Sigmoid colon (tissue), 7 donors: ENCODE results near the gene TPCN2. TPM values are rescaled to one million over a fixed set of nuclear protein-coding genes. Genes with fewer than 3 reads are reported as not detected.

Experiments used
- DNase-seq: peaks from one replicate; pipeline ENCODE4 v3.0.0-alpha.2; 2019
- H3K27ac ChIP-seq, 4 donors: fragments of 200-600 bp; sonication (generic); one replicate each; pipeline ENCODE4 v1.5.1; 2016 to 2019; ENCODE audit warnings: mild to moderate bottlenecking in 1 of 4
- H3K27me3 ChIP-seq, 3 donors: fragments of 200-600 bp; sonication (generic); one replicate each; pipeline ENCODE4 v1.5.1; 2019; ENCODE audit warnings: mild to moderate bottlenecking in 1 of 3
- H3K36me3 ChIP-seq, 4 donors: fragments of 200-600 bp; sonication (generic); one replicate each; pipeline ENCODE4 v1.5.1; 2016 to 2019
- H3K4me1 ChIP-seq, 4 donors: fragments of 200-600 bp; sonication (generic); one replicate each; pipeline ENCODE4 v1.5.1; 2017 to 2019
- H3K4me3 ChIP-seq, 4 donors: fragments of 200-600 bp; sonication (generic); one replicate each; pipeline ENCODE4 v1.5.1; 2017 to 2019; ENCODE audit warnings: mild to moderate bottlenecking in 2 of 4, moderate library complexity in 1 of 4
- H3K9me3 ChIP-seq, 4 donors: fragments of 200-600 bp in 3 of 4; sonication (generic) in 3 of 4; one replicate each; pipeline versions ENCODE4 v1.5.1 to v1.6.1; 2013 to 2019
- EP300 ChIP-seq, 4 donors: sonication (generic); formaldehyde crosslinking; IDR thresholded peaks; one replicate each; pipeline ENCODE4 v1.6.1; 2017; ENCODE audit warnings: antibody characterized with exemption in 4 of 4
- POLR2A ChIP-seq, 2 donors: fragments of 450-650 bp; IDR thresholded peaks; one replicate each; pipeline ENCODE4 v1.6.1; 2016; ENCODE audit warnings: antibody characterized with exemption in 2 of 2, mild to moderate bottlenecking in 2 of 2, moderate library complexity in 2 of 2
- POLR2AphosphoS5 ChIP-seq, 4 donors: sonication (generic); formaldehyde crosslinking; IDR thresholded peaks; one replicate each; pipeline ENCODE4 v1.6.1; 2017; ENCODE audit warnings: antibody characterized with exemption in 4 of 4
- WGBS, 2 donors: extraction: QIAGEN DNeasy Blood & Tissue Kit; methylation state at CpG; one replicate each; pipeline ENCODE4 v1.1.7; 2013; 5-methylcytosine and 5-hydroxymethylcytosine counted together
- intact Hi-C: fragments of 100-400 bp; cut with DNase I; formaldehyde crosslinking; loops from one replicate; pipeline ENCODE4 v1.15.1; 2023
- polyA plus RNA-seq, 3 donors: library from polyadenylated mRNA; stranded (reverse); fragments of 200-250 nt; gene quantifications; one replicate each; pipeline ENCODE4 v1.2.3, GENCODE V29; 2013
- total RNA-seq, 4 donors: library from RNA; depleted of rRNA; stranded (reverse); fragments of >200 nt; gene quantifications; one replicate each; pipeline ENCODE4 v1.1.0, GENCODE V29; 2016
- TF ChIP-seq, protein P1 (sequence below), 4 experiments: fragments of 450-650 bp in 3 of 4; fragments of 200-600 bp in 1 of 4; IDR thresholded peaks; one replicate each; pipeline ENCODE4 v1.5.1; 2016 to 2019; ENCODE audit warnings: antibody characterized with exemption in 4 of 4, mild to moderate bottlenecking in 3 of 4, moderate library complexity in 2 of 4
- donor health status: healthy with polysubstance abuse.
- donor health status: Bipolar disorder and iron deficiency.
- donor health status: healthy.

TPCN2 gene
- total and polyA plus RNA-seq, 7 donors = 1.6 to 43.5 (median 17.5) TPM

DNA sequence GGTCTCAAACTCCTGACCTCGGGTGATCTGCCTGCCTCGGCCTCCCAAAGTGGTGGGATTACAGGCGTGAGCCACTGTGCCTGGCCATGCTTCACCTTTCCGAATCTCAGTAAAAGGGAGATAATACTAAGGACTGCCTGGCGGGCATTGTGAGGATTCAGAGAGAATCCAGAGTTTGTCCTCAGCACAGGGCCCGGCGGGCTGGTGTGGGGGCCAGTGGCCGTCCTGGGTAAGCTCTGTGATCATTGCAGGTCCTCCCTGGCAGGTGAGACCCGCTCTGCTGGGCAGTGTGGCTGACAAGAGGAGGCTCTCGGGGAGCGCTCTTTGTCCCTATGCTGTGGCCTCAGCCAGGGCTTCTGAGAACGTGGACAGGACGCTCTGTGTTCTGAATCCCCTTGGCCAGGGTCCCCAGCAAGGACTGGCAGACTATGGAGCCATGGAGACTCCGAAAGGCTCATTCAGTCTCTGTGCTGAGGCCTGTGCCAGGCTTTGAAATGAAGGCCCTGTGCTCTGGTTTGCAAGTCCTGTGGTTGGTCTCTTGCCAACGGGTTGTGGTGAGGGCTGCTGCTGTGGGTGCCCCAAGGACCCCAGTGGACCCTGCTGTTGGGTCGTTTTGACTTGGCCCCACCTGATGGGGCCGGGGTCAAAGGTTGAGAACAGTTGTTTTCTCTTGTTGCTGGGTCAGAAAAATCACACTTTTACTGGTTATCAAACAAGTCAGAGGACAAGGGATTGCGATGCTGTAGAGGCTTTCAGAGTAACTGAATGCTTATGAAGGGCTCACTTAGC lies 2.1 kb downstream of the TPCN2 start:
- no peak for TF ChIP-seq EP300 (IDR thresholded peaks at IDR 0.05)
- TF ChIP-seq POLR2A (IDR thresholded peaks at IDR 0.05) = no peak
- TF ChIP-seq POLR2AphosphoS5 (IDR thresholded peaks at IDR 0.05) = no peak
- TF ChIP-seq, protein P1, sequence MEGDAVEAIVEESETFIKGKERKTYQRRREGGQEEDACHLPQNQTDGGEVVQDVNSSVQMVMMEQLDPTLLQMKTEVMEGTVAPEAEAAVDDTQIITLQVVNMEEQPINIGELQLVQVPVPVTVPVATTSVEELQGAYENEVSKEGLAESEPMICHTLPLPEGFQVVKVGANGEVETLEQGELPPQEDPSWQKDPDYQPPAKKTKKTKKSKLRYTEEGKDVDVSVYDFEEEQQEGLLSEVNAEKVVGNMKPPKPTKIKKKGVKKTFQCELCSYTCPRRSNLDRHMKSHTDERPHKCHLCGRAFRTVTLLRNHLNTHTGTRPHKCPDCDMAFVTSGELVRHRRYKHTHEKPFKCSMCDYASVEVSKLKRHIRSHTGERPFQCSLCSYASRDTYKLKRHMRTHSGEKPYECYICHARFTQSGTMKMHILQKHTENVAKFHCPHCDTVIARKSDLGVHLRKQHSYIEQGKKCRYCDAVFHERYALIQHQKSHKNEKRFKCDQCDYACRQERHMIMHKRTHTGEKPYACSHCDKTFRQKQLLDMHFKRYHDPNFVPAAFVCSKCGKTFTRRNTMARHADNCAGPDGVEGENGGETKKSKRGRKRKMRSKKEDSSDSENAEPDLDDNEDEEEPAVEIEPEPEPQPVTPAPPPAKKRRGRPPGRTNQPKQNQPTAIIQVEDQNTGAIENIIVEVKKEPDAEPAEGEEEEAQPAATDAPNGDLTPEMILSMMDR (IDR thresholded peaks at IDR 0.05) = no peak
- DNase-seq = peak; percentile 76
- Histone ChIP-seq H3K36me3 (peaks cover 0 to 20% (median 16%) of the 10 kb centered on the region in 4 donors), H3K4me1 (peaks cover 0 to 65% (median 57%) of the 10 kb centered on the region in 4 donors), H3K27ac (peak overlapping the region; percentile 94 to 99 (median 98)), H3K4me3 (peak overlapping the region in 3 of 4 donors; percentile 12 to 24 (median 17)), H3K9me3 (no peaks in the 10 kb centered on the region), H3K27me3 (no peaks in the 10 kb centered on the region)
- WGBS, 2 donors = 83 to 88% methylated on average over 18 of the region's 18 CpGs
- intact Hi-C loops = loop anchor here (5.0 kb wide), 1 partner anchor 37 kb away; no protein-coding TSS in a partner anchor

GRCh38 chr11:69051381-69052342 lies 2.9 kb downstream of the TPCN2 start:
- TF ChIP-seq POLR2A (IDR thresholded peaks at IDR 0.05) (no peak), EP300 (IDR thresholded peaks at IDR 0.05) (no peak), POLR2AphosphoS5 (IDR thresholded peaks at IDR 0.05) (no peak)
- TF ChIP-seq, protein P1 (IDR thresholded peaks at IDR 0.05) = no peak
- peak overlapping the region; percentile 94 to 99 (median 98) for H3K27ac ChIP-seq
- H3K4me1 ChIP-seq = peaks cover 0 to 70% (median 60%) of the 10 kb centered on the region in 4 donors
- H3K36me3 ChIP-seq = peaks cover 0 to 22% (median 16%) of the 10 kb centered on the region in 4 donors
- H3K4me3 ChIP-seq = peak overlapping the region; percentile 1 to 20 (median 10)
- no peaks in the 10 kb centered on the region for H3K9me3 ChIP-seq
- no peaks in the 10 kb centered on the region for H3K27me3 ChIP-seq
- 91 to 93% methylated on average over 20 of the region's 20 CpGs for WGBS, 2 donors
- intact Hi-C loops = loop anchor here (5.0 kb wide), 1 partner anchor 36 kb away; no protein-coding TSS in a partner anchor
- DNase-seq = peak; percentile 75

DNA sequence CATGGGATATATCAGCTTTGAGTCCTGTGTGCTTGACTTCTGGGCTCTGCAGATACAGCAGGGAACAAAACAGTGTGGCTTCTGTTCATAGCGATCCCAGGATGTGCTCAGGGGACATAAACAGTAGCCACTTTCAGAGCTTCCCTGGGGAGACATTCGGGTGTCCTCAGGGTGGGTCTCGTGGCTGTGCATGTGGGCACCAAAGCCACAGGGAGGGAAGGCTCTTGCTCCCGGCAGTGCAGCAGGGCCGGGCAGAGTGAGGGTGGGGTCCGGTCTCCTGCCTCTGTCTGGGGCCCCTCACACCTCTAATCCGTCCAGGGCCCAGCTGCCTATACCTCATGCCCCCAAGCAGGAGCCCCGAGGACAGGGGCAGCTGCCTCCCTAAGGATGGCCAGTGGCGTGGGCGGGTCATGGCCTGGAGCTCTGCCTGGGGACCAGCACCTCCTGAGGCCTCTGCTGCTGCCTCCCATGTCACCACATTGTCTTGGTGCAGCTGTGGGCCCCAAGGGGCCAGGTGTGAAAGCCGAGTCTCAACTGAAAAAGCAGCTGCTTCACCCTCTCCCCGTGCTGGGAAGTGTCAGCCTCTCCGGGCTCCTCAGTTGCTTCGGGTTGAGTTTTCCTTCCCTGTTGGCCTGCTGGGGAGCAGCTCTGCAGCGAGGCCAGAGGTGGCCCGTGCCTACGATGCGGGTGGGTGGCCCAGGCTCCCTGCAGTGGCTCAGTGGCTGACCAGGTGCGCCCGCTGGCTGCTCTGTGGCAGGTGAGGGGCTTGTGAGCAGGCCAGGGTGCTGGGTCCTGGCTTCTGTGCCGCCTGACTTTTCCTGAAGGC lies 3.8 kb downstream of the TPCN2 start:
- Histone ChIP-seq H3K4me3 (peak overlapping the region in 3 of 4 donors; percentile 4 to 20 (median 17)), H3K9me3 (no peaks in the 10 kb centered on the region), H3K36me3 (peaks cover 0 to 30% (median 21%) of the 10 kb centered on the region in 4 donors), H3K27ac (peak overlapping the region; percentile 94 to 99 (median 98)), H3K27me3 (no peaks in the 10 kb centered on the region), H3K4me1 (peaks cover 0 to 70% (median 60%) of the 10 kb centered on the region in 4 donors)
- 84 to 86% methylated on average over 21 of the region's 21 CpGs for WGBS, 2 donors
- TF ChIP-seq POLR2A (IDR thresholded peaks at IDR 0.05) (no peak), POLR2AphosphoS5 (IDR thresholded peaks at IDR 0.05) (no peak), EP300 (IDR thresholded peaks at IDR 0.05) (no peak)
- TF ChIP-seq, protein P1 (IDR thresholded peaks at IDR 0.05) = no peak
- no peak for DNase-seq
- intact Hi-C loops = loop anchor here (5.0 kb wide), 1 partner anchor 35 kb away; no protein-coding TSS in a partner anchor

- TF ChIP-seq EP300 (IDR thresholded peaks at IDR 0.05) (no peak), POLR2A (IDR thresholded peaks at IDR 0.05) (no peak), POLR2AphosphoS5 (IDR thresholded peaks at IDR 0.05) (no peak)
- TF ChIP-seq, protein P1 (IDR thresholded peaks at IDR 0.05) = no peak
- Histone ChIP-seq H3K4me3 (peak overlapping the region in 1 of 4 donors; percentile 20), H3K27ac (peak overlapping the region; percentile 94 to 99 (median 98)), H3K4me1 (peaks cover 0 to 67% (median 58%) of the 10 kb centered on the region in 4 donors), H3K9me3 (no peaks in the 10 kb centered on the region), H3K27me3 (no peaks in the 10 kb centered on the region), H3K36me3 (peaks cover 4 to 36% (median 27%) of the 10 kb centered on the region in 4 donors)
- 91 to 92% methylated on average over 9 of the region's 9 CpGs for WGBS, 2 donors
- no peak for DNase-seq
- intact Hi-C loops = loop anchor here (5.0 kb wide), 1 partner anchor 34 kb away; no protein-coding TSS in a partner anchor
Observed at GRCh38 chr11:69053169-69053477, 4.4 kb downstream of the TPCN2 start.
